GM12801 (cell line): ENCODE results near the gene SRCAP.

Source experiments
- TF ChIP-seq, protein P1 (sequence below): IDR thresholded peaks from one replicate; pipeline ENCODE4 v1.5.1; 2011; ENCODE audit warnings: control low read depth; ENCODE audit not compliant: insufficient read length; ENCODE audit errors: extremely low read depth

Gene SRCAP

DNA sequence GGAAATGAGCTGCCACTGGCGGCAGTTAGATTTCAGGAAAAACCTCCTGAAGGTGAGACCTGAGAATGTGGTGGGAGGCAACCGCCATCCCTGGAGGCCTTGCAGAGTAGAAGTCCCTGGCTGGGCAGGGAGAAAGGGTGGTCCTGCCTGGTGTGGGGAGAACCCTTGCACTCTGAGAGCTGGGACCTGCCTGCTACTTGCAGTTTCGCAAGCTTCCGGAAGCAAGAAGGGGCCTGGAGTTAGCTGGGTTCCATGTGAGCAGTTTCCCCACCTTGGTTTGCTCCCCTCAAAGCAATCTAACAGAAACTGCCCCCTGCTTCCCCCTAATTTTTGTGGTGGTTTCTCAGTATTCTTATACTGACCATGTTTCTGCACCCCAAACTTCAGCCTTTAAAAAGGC lies 81.6 kb downstream of the SRCAP start:
- TF ChIP-seq, protein P1, sequence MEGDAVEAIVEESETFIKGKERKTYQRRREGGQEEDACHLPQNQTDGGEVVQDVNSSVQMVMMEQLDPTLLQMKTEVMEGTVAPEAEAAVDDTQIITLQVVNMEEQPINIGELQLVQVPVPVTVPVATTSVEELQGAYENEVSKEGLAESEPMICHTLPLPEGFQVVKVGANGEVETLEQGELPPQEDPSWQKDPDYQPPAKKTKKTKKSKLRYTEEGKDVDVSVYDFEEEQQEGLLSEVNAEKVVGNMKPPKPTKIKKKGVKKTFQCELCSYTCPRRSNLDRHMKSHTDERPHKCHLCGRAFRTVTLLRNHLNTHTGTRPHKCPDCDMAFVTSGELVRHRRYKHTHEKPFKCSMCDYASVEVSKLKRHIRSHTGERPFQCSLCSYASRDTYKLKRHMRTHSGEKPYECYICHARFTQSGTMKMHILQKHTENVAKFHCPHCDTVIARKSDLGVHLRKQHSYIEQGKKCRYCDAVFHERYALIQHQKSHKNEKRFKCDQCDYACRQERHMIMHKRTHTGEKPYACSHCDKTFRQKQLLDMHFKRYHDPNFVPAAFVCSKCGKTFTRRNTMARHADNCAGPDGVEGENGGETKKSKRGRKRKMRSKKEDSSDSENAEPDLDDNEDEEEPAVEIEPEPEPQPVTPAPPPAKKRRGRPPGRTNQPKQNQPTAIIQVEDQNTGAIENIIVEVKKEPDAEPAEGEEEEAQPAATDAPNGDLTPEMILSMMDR, result no peak

DNA sequence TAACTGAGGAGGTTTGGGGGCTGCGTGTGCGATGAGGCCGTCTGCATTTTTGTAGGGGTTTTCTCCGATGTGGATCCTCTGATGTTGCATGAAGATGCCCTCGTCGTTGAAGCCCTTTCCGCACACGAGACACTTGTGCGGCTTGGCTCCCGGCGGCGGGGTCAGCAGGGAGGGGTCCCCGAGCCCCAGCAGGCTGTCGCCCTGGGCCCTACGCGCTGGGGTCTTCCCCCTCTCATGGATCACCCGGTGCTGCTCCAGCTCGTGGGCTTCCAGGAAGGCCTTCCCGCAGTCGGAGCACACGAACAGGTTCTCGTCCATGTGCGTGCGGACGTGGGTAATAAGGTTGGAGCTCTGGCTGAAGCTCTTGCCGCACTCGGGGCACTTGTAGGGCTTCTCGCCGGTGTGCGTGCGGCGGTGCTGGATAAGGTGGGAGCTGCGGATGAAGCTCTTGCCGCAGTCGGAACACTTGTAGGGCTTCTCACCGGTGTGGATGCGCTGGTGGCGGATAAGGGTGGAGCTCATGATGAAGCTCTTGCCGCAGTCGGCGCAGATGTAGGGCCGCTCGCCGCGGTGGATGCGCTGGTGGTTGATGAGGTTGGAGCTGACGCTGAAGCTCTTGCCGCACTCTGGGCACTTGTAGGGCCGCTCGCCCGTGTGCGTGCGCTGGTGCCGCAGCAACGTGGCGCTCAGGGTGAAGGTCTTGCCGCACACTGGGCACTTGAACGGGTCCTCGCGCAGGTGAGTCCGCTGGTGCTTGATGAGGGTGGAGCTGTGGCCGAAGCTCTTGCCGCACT lies 83.7 kb downstream of the SRCAP start:
- TF ChIP-seq, protein P1, result no peak

DNA sequence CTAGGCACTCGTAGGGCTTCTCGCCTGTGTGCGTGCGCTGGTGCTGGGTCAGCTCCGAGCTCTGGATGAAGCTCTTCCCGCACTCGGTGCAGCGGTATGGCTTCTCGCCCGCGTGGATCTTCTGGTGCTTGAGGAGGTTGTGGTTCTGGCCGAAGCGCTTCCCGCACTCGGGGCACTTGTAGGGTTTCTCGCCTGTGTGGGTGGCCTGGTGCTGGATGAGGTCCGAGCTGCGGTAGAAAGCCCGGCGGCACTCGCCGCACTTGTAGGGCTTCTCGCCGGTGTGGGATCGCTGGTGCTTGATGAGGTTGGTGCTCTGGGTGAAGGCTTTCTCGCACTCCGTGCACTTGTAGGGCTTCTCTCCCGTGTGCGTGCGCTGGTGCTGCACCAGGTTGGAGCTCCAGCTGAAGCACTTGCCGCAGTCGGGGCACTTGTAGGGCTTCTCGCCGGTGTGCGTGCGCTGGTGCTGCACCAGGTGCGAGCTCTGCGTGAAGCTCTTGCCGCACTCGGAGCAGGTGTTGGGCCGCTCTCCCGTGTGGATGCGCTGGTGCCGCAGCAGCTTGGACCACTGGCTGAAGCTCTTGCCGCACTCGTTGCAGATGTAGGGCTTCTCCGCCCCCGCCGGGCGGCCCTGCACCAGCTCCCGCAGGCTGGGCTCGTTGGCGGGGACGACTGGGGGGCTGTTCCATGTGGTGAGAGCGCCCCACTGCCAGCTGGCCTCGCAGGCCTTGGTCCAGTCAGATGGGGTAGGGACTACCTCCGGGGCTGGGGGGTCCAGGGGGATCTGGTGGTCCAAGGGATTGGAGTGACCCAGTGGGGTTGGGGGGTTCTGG lies 84.5 kb downstream of the SRCAP start:
- TF ChIP-seq, protein P1, result no peak

DNA sequence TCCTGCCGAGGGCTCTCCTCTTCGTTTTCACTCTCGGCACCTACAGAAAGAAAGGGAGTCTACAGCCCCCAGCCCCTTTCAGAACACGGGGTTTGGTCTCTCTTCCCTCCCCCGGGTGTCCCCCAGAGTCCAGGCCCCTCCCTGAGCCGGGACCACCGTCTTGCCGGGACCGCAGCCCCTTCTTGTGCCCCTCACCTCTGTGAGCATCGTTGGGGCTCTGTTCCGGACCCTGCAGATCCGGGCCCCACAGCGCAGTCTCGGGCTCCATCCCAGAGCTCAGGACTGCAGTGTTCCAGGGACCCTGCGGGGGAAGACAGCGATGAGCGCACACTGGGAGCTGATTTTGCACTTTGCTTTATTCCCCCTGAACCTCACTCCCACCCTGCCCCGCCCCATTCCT lies 85.2 kb downstream of the SRCAP start:
- TF ChIP-seq, protein P1, result no peak

DNA sequence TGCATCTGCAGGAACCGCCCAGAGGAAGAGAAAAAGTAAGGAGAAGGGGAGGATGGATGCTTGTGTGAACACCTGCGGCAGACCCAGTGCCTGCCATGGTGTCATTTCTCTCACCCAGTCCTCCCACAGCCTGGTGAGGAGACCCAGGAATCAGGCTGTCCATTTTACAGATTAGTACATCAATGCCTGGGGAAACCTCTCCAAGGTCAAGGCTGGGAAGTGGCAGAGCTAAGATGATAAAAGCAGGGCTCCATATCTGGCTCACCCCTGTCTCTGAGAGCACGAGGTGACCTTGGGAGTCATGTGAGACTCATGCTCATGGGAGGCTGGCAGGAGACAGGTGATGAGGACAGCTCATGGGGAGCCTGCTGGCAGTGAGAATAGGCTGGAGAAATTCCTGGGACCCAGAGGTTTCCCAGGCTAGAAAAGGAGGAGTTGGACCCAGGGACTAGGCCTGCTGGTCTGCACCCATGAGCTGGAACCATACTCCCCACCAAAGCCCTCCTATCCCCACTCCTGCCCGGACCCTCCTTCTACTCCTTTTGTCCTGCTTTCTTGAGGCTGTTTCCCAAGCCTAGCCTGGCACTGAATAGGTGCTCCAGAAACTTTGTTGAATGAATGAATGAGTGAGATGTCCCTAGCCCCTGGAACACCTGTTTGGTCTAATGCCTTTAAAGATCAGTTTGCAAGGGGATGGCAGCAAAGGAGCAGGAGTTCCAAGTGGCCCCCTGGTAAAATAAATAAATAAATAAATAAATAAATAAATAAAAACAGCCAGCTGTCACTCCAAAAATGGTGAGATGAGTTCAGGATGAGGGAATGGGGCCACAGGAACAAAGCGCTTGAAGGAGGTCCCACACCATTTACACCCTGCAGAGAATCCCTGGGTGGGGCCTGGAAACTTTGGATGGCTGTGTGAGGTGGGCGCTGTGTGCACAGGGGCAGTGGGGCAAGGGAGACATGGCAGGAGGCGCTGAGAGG lies 86.4 kb downstream of the SRCAP start:
- TF ChIP-seq, protein P1, result no peak

DNA sequence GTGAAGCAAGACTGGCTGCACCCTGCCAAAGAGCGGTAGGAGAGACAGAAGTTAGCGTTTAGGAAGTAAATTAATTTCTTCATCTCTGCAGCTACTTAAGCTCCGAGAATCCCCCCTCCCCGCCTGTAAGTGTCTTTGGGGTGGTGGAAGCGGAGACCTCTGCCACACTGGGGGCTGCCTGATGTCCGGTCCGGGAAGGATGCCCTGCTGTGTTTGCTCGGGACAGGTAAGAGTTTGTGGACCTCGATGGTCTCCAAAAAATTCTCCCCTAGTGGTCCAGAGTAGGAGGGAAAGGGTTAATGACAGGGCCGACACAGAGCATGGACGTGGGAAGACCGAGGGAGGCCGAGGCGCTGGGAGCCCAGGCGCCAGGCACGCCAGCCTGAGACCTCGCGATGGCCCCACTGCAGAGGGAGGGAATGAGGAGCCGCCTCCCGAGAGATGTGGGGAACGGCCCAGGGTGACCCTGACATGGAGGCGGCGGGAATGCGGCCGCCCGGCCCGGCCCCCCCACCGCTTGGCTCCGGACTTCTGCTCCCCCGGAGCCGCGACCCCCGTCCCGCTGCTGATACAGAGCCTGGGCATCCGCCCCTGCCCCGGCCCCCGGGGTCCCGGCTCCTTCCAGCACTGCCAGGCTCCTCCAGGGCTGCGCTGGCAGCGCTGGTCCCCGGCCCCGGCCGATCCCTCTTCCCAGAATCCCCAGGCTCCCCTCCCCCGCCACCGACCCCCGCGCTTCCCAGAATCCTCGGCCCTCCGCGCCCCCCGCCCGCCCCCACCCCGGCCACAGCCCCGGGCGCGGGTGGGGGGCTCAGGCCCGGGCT lies 87.4 kb downstream of the SRCAP start:
- TF ChIP-seq, protein P1, result no peak
